Measurements from ENCODE around the gene CRADD.

The CRADD gene

DNA sequence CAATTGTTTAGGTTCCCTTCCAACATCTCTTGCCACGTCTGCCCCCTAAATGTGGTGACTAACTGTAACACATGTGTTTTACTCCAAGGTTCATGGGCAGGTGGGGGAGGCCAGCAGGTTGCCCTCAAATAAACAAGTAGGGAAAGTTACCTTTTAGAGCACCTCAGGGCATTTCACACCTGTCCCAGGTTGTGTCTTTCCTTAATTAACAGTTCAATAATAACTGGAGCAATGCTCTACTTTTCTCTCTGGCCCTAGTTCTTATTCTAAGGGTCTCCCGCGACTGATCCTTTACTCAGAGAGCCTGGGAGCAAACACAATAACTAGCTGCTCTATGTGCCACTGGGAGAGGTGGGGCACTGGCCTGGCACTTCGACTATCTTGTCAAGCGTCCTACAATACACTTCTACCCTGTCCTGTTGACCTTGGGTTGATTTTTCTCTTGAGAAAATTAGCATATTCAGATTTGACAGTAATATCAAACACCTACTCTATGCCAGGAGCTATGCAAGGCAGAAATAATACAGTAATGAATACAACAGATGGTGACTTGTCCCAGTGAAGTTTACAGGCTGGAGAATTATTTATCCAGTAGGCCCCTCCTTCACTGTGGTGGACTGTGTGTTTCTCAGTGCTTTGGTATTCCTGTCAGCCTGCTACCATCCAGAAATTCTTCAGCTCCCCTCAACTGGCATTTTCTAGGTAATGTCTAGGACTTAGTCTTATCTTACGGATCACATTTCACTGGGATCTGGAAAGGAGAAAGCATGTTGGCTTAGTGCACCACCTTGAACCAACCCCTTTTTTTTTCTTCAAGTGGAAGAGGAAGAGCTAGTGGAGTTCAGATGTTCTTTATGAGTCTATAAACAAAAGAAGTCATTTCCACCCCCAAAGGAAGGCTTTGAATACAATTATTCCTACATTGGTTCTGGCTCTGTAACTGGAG, 202.6 kb downstream of the CRADD start:
- DNase-seq (no peak), ATAC-seq (ENCODE audit: insufficient read depth, low read depth) (no peak)
- TF ChIP-seq, protein P1, sequence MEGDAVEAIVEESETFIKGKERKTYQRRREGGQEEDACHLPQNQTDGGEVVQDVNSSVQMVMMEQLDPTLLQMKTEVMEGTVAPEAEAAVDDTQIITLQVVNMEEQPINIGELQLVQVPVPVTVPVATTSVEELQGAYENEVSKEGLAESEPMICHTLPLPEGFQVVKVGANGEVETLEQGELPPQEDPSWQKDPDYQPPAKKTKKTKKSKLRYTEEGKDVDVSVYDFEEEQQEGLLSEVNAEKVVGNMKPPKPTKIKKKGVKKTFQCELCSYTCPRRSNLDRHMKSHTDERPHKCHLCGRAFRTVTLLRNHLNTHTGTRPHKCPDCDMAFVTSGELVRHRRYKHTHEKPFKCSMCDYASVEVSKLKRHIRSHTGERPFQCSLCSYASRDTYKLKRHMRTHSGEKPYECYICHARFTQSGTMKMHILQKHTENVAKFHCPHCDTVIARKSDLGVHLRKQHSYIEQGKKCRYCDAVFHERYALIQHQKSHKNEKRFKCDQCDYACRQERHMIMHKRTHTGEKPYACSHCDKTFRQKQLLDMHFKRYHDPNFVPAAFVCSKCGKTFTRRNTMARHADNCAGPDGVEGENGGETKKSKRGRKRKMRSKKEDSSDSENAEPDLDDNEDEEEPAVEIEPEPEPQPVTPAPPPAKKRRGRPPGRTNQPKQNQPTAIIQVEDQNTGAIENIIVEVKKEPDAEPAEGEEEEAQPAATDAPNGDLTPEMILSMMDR (IDR thresholded peaks at IDR 0.05; ENCODE audit: borderline replicate concordance, extremely low read depth, low read length, poor library complexity, severe bottlenecking): no peak
- no peak for TF ChIP-seq EZH2 (IDR thresholded peaks at IDR 0.05; ENCODE audit: borderline replicate concordance, low read depth, low read length, severe bottlenecking)
- H3K27me3 ChIP-seq (ENCODE audit: insufficient read depth, low read length, poor library complexity): no peaks in the 10 kb centered on the region
- H3K27ac ChIP-seq (ENCODE audit: low read length): peak overlapping the region; percentile 64; the same call in 1 of the 2 replicates
- no peak overlapping the region for H3K4me3 ChIP-seq (ENCODE audit: low read depth in 1 of 2, low read length in 2 of 2)
- H4K20me1 ChIP-seq (ENCODE audit: insufficient read depth, low read length): no peaks in the 10 kb centered on the region
- H3K9ac ChIP-seq (ENCODE audit: low read depth, low read length): no peak overlapping the region
- H3K79me2 ChIP-seq (ENCODE audit: insufficient read depth, low read length): no peaks in the 10 kb centered on the region
- no peaks in the 10 kb centered on the region for H3K36me3 ChIP-seq (ENCODE audit: insufficient read depth, low read length)
- peaks cover 17% of the 10 kb centered on the region for H3K9me3 ChIP-seq (ENCODE audit: insufficient read depth, low read length, severe bottlenecking)
- no peak overlapping the region for H2AFZ ChIP-seq (ENCODE audit: low read depth, low read length)
- no peak overlapping the region for H3K4me2 ChIP-seq (ENCODE audit: insufficient read depth, low read length)
- H3K4me1 ChIP-seq (ENCODE audit: insufficient read depth, low read length): peaks cover 27% of the 10 kb centered on the region

DNA sequence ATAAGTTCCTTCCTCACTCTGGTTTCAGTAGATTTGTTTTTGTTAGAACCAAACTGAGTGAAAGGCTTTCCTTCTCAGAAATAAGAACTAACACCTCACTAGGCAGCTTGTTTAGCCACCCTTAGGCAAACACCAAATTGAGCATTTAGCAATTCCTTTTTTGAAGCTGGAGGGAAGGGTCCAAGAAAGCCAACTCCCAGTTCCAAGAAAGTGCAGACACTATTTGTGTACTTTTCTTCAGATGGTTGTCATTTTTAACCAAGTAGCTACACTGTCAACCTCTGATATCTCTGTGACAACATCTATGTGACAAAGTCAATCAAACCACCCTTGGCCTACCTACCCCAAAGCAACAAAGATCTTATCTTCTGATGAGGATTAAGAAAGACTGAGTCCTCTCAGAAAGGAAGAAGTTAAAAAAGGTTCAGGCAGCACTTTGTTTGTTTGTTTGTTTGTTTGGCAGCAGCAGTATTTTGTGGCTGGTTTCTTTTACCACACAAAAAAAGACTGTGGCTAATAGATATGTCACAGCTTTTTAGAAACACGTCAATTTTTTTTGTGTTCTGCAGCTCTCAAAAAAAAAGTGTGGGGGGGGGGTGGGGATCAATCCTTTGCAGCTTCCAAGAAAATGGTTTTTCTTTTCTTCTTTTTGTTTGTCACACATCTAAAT, 203.8 kb downstream of the CRADD start:
- Histone ChIP-seq H3K4me1 (ENCODE audit: insufficient read depth, low read length) (peaks cover 27% of the 10 kb centered on the region), H3K27ac (ENCODE audit: low read length) (peak overlapping the region; percentile 64), H3K36me3 (ENCODE audit: insufficient read depth, low read length) (no peaks in the 10 kb centered on the region), H3K4me2 (ENCODE audit: insufficient read depth, low read length) (peak overlapping the region; percentile 28; the same call in 1 of the 2 replicates), H3K9me3 (ENCODE audit: insufficient read depth, low read length, severe bottlenecking) (peaks cover 8% of the 10 kb centered on the region), H2AFZ (ENCODE audit: low read depth, low read length) (no peak overlapping the region), H3K4me3 (ENCODE audit: low read depth in 1 of 2, low read length in 2 of 2) (no peak overlapping the region), H3K9ac (ENCODE audit: low read depth, low read length) (peak overlapping the region; percentile 6; the same call in 1 of the 2 replicates), H3K79me2 (ENCODE audit: insufficient read depth, low read length) (no peaks in the 10 kb centered on the region), H4K20me1 (ENCODE audit: insufficient read depth, low read length) (no peaks in the 10 kb centered on the region), H3K27me3 (ENCODE audit: insufficient read depth, low read length, poor library complexity) (no peaks in the 10 kb centered on the region)
- ATAC-seq (ENCODE audit: insufficient read depth, low read depth) (peak; percentile 83), DNase-seq (no peak)
- no peak for TF ChIP-seq EZH2 (IDR thresholded peaks at IDR 0.05; ENCODE audit: borderline replicate concordance, low read depth, low read length, severe bottlenecking)
- TF ChIP-seq, protein P1 (IDR thresholded peaks at IDR 0.05; ENCODE audit: borderline replicate concordance, extremely low read depth, low read length, poor library complexity, severe bottlenecking): no peak

DNA sequence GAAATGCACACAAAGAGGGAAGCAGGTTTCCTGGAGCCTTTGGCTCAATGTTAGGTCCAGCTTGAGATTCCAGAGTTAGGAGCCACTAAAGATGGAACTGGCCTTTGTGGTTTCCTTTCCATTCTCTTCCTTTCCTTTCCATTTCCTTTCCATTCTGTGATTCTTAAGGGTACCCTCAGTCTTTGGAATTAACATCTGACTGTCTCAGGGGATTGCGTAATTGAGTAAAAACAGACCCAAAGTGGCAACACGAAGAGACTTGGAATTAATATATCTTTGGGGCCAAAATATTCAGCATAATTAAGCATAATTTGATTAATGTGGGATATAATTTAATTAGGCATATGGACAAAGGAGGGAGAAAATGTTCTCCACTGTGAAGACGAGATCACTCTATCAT, 205.6 kb downstream of the CRADD start:
- TF ChIP-seq, protein P1 (IDR thresholded peaks at IDR 0.05; ENCODE audit: borderline replicate concordance, extremely low read depth, low read length, poor library complexity, severe bottlenecking): no peak
- TF ChIP-seq EZH2 (IDR thresholded peaks at IDR 0.05; ENCODE audit: borderline replicate concordance, low read depth, low read length, severe bottlenecking): no peak
- no peaks in the 10 kb centered on the region for H4K20me1 ChIP-seq (ENCODE audit: insufficient read depth, low read length)
- no peaks in the 10 kb centered on the region for H3K27me3 ChIP-seq (ENCODE audit: insufficient read depth, low read length, poor library complexity)
- ATAC-seq (ENCODE audit: insufficient read depth, low read depth) (no peak), DNase-seq (no peak)
- no peak overlapping the region for H3K4me2 ChIP-seq (ENCODE audit: insufficient read depth, low read length)
- no peak overlapping the region for H2AFZ ChIP-seq (ENCODE audit: low read depth, low read length)
- peaks cover 21% of the 10 kb centered on the region for H3K4me1 ChIP-seq (ENCODE audit: insufficient read depth, low read length)
- H3K9ac ChIP-seq (ENCODE audit: low read depth, low read length): no peak overlapping the region
- H3K4me3 ChIP-seq (ENCODE audit: low read depth in 1 of 2, low read length in 2 of 2): no peak overlapping the region
- H3K9me3 ChIP-seq (ENCODE audit: insufficient read depth, low read length, severe bottlenecking): no peaks in the 10 kb centered on the region
- H3K27ac ChIP-seq (ENCODE audit: low read length): no peak overlapping the region
- no peaks in the 10 kb centered on the region for H3K36me3 ChIP-seq (ENCODE audit: insufficient read depth, low read length)
- H3K79me2 ChIP-seq (ENCODE audit: insufficient read depth, low read length): no peaks in the 10 kb centered on the region

Data from DND-41 (cell line).